GM18502 (cell line): ENCODE data around the gene CACUL1.
"Not testable (repeated sequence)": the region's sequence is repeated elsewhere in the genome, so short reads cannot be mapped to it uniquely, and the experiment has no call there.

ENCODE experiments used
- ATAC-seq: cut with Tn5 transposase; IDR thresholded peaks from one replicate; pipeline ENCODE4 v1.9.1; 2021; ENCODE audit warnings: mild to moderate bottlenecking; ENCODE audit not compliant: unreplicated experiment, poor library complexity

The CACUL1 gene

DNA sequence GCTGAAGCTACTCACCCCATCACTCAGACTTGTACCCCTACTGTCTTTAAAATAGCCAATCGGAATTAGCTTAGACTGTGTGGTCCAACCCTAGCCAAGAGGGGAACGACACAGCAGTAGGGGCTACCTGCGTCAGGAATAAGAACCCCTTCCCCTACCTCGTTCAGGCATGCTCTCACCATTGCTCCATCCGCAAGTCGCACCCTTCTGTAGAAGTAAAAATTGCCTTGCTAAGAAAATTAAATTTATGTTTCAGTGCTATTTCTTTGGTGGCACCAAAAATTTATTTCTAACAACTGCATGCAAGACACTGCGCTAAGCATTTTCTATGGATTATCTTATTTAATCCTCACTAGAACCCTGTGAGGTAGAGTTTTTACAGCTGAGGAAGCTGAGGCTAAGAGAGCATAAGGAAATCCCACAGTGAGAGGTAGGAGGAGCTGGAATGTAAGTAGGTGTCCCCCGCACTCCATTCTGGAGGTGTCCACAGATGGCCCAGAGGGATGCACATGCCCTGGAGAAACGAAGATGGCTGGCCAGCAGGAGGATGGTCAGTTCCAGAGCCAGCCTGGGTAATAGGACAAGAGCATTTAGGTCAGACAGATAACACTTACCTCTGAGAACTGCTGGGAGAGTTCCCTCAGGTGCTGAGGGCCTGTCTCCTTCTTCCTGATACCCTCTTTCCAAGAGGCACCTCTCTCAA is 15.3 kb upstream of the CACUL1 start:
- ATAC-seq: no peak

- no peak for ATAC-seq
These were observed 13.5 kb upstream of the CACUL1 start for GRCh38 chr10:118768041-118768919.

DNA sequence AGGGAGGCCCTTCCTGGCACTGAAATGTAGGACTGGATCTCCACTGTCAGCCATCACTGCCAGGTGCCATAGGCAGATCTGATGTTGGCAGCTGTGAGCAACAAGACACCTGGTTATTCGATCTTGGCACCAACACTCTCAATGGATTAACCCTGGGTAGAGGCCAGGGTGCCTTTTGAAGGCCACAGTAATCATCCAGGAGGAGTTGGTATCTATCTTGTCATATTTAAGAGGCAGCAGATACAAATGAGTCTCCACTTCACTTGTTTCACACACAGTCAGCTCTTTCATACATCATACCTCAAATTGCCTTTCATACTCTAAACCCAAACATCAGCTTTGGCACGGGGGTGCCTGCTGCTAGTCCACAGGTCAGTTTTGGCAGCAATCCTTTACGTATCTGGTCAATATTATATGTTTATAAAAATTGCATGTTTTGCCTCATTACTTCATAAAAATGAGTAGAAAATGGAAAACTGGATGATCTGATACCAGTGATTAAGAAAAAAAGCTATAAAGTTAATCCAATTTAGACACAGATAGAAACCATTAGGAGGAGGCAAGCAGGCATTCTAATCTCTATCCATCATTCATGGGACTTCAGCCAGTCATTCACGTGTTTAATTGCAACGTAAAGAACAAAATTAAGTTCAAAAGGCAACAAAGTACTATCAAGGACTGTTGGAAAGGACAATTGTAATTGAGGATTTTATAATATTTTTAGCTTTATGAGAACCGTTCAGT is 12.7 kb upstream of the CACUL1 start:
- no peak for ATAC-seq

- no peak for ATAC-seq
These were observed 9.4 kb upstream of the CACUL1 start for GRCh38 chr10:118764195-118764594.

DNA sequence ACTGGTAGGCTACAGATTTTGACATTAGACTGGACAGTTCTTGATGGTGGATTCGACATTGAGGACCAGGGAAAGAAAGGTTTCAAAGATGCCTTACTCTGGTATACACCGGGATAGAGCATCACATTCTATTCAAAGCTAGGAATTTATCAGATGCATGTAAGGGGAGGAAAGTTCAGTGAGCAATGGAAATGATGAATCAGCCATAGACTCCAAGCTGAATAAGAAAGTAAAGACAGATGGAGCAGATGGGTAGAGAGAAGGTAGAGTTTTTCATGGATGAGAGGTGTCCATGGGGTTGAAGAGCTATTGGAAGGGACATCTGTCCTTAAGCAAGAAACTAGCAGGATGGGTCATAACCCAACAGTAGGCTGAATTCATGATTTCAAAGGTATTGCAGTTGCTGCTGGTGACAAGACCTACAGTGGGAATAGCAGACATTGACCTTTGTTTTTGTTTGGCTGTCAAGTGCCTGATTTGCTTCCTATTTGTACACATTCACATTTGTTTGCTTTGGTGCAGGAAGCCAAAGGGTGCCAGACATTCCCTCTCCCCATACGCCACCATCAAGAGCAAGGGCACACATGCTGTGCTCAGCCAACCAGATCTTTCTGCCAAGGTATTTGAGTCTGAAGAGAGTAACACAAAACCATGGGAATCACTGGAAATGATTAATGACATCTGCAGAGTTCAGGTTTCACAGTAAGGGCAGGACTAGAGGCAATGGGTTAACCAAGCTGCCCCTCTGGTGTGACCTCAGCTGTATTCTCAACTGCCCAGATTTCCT is 8.6 kb upstream of the CACUL1 start:
- ATAC-seq: no peak

DNA sequence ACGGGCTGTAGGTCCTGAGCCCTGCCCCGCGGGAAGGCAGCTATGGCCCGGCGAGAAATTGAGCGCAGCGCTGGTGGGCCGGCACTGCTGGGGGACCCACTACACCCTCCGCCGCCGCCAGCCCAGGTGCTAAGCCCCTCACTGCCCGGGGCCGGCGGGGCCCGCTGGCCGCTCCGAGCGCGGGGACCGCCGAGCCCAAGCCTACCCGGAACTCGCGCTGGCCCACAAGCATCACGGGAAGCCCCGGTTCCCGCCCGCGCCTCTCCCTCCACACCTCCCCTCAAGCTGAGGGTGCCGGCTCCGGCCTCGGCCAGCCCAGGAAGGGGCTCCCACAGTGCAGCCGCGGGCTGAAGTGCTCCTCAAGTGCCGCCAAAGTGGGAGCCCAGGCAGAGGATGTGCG is 5.5 kb upstream of the CACUL1 start:
- no peak for ATAC-seq

DNA sequence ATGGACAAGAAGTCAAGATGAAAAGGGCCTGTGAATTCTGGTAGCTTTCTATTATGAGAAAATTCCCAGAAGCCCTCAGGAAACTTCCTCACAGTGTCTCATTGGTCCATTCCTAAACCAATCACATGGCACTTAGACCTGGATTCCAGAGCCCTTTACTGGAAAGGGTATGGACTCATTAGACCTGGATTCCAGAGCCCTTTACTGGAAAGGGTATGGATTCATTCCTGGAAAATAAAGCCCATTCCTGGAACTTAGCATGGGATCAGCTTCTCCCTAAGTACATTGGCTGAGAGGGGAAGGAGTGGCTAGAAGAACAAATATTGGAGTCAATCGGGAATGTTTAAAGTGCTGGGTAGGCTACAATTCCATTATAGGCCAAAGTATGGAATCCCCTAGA is 3.7 kb upstream of the CACUL1 start:
- ATAC-seq: no peak

DNA sequence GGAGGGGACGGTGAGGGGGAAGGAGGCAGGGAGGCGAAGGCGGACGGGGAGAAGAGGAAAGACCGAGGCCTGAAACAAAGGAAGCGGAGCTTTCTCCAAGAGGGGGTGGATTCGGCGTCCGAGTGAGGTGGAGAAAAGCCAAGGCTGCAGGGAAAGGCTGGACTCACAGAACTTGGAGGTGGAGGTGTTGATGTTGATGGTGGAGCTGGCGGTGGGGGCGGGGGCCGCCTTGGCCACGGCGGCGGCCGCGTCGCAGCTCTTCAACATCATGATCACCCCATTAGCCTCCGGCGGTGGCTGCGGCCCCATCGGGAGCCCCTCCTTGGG is 578 bp downstream of the CACUL1 start:
- ATAC-seq: peak; percentile 13

DNA sequence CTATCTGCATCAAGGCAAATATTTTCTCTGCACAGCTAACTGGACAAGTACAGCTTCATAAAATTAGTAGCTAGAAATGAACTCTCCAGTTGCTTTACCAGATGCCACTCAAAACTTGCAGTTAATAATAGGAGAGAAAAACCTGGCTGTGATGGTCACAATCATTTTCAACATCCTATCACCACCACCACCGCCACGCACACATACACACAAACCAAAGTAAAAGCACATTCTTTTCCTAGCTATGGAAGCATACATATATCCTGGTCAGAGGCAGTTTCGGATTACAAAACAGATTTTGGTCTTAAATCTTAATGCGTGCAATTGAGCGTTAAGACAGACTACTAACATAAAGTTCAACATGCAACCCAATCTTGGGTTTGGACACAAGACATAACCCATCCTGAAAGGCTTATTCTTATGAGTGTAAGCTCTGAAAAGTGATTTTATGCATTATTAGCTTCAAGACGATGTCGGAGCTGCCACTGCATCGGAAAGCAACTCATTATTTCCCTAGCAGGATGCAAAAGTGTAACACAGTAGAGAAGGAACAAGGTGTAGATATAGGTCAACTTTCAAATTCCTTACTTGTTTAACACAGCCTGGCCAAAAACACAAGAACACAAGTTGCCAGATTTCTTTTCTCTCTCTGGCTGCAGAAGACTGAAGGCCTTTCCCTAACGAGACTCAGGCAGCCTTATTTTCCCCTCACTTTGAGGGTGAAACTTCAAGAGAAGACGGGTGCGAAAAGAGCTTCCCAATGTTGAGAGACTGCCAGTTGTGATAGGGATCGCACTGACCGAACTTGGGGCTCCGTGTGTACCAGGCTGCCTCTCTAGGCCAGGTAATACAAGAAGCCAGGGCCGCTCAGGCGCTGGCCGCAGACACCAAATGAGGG is 1.2 kb downstream of the CACUL1 start:
- ATAC-seq: peak; percentile 8

DNA sequence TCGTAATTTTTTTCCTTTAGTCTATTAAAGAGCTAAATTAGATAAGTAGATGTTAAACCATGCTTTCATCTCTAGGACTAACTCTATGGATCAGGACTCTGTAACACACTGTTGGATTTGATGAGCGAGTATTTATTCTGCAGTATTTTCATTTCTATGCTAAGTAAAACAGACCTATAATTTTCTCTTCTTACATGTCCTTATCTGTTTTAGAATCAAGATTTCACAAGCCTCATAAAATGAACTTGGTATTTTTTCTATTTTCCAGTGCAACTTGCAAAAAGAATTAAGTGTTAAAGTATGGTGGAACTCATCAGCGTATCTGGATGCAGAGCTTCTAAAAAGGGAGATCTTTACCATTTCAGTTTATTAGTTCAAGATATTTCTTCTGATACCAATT is 2.4 kb downstream of the CACUL1 start:
- ATAC-seq: no peak

DNA sequence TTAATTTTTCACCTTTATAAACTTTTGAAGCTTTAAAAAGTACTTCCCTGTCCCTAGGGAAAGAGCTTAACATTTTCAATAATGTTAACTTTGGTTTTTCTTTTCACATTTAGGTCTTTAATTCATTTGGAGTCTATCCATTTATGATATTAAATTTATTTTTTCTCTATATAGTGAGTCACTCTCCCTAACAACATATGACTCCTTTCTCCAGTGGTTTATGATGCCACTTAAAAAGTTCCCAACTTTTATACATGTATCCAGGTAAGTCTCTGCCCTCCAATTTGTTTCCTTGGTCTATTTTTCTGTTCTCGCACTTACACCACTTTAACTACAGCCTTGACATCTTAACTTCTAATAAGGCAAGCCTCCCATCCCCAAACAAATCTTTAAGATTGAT is 3.5 kb downstream of the CACUL1 start:
- no peak for ATAC-seq

- no peak for ATAC-seq
These were observed 6.7 kb downstream of the CACUL1 start for GRCh38 chr10:118748041-118748440.

- ATAC-seq: no peak
These were observed 8.5 kb downstream of the CACUL1 start for GRCh38 chr10:118746246-118746645.

- no peak for ATAC-seq
These were observed 9.7 kb downstream of the CACUL1 start for GRCh38 chr10:118745056-118745455.

DNA sequence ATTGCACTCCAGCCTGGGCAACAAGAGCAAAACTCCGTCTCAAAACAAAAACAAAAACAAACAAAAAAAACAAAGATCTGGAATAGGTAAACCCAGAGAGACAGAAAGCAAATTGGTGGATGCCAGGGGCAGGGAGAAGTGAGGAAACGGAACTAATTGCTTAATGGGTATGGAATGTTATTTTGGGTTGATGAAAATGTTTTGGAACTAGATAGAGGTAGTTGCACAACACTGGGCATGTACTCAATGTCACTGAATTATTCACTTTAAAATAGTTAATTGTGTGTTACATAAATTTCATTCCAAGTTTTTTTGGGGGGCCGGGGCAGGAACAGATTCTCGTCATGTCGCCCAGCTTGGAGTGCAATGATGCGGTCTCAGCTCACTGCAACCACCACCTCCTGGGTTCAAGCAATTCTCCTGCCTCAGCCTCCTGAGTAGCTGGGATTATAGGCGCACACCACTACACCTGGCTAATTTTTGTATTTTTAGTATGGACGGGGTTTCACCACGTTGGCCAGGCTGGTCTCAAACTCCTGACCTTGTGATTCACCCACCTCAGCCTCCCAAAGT is 10.3 kb downstream of the CACUL1 start:
- ATAC-seq: not testable (repeated sequence)

GRCh38 chr10:118742782-118743181 is 12.0 kb downstream of the CACUL1 start:
- ATAC-seq: no peak

- no peak for ATAC-seq
These were observed 12.7 kb downstream of the CACUL1 start for GRCh38 chr10:118742032-118742431.

DNA sequence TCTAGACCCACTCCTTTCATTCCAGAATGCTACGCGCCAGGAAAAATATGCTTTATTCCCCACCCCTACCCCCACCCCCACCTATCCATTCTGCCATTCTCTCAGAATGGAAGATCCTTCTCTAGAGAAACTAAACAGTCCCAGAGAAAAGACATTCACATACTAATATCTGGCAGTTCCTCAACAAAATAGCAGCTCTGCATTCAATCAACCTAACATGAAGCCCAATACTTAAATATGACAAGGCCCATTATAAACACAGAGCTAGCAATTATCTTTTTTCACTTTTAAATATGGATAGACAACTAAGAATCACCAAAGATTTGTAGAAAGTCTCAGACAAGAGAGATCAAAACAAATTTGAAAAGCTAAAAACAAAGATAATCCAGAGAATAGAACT is 16.4 kb downstream of the CACUL1 start:
- ATAC-seq: no peak
